ENCODE results near the gene GPHN. TPM values are rescaled to one million over a fixed set of nuclear protein-coding genes. Genes with fewer than 3 reads are reported as not detected.

GPHN gene
- total RNA-seq, 1 donor from 2014 or later: 11.8 TPM

- no peak for FAIRE-seq
- no peak overlapping the region for H3K4me3 ChIP-seq (ENCODE audit: low read depth, low read length)
- no peak for TF ChIP-seq CTCF (IDR thresholded peaks at IDR 0.05; ENCODE audit: insufficient read depth, low read length, severe bottlenecking)
- no peaks in the 10 kb centered on the region for H3K36me3 ChIP-seq (ENCODE audit: control insufficient read depth, insufficient read depth, low read length)
- no peaks in the 10 kb centered on the region for H3K27me3 ChIP-seq (ENCODE audit: control insufficient read depth, insufficient read depth, low read length)
- DNase-seq (ENCODE audit: low read depth): no peak
Observed at GRCh38 chr14:67172056-67172455, 664.1 kb downstream of the GPHN start.

- Histone ChIP-seq H3K4me3 (ENCODE audit: low read depth, low read length) (no peak overlapping the region), H3K36me3 (ENCODE audit: control insufficient read depth, insufficient read depth, low read length) (no peaks in the 10 kb centered on the region), H3K27me3 (ENCODE audit: control insufficient read depth, insufficient read depth, low read length) (no peaks in the 10 kb centered on the region)
- TF ChIP-seq CTCF (IDR thresholded peaks at IDR 0.05; ENCODE audit: insufficient read depth, low read length, severe bottlenecking): no peak
- FAIRE-seq: no peak
- no peak for DNase-seq (ENCODE audit: low read depth)
Observed at GRCh38 chr14:67172520-67172919, 664.6 kb downstream of the GPHN start.

GRCh38 chr14:67173719-67174118 is 665.8 kb downstream of the GPHN start:
- no peak for FAIRE-seq
- H3K27me3 ChIP-seq (ENCODE audit: control insufficient read depth, insufficient read depth, low read length): no peaks in the 10 kb centered on the region
- no peak for TF ChIP-seq CTCF (IDR thresholded peaks at IDR 0.05; ENCODE audit: insufficient read depth, low read length, severe bottlenecking)

DNA sequence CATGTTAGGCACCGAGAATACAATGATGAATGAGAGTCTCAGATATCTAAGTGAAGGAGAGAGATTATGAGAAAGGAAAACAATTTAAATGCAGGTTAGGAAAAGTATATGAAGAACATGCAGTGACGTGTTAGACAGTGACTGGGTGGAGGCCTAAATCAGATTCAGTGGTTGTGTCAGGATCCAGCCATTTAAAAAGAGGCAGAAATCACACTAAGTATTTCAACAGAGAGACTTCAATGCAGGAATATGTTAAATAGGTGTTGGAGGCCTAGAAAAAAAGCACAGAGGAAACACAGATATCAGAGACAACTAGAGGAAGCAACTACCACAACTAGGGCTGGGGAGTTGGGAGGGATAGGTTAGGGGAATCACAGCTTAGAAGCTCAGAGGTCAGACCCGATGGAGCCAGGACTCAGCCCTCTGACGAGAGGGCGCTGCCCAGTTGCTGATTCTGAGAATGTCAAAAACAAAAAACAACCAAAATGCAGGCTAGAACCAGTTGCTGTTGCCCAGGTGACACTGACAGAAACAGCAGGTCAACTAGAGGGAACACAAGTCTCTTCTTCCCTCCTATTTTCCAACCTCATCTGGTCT is 678.3 kb downstream of the GPHN start:
- H3K4me3 ChIP-seq (ENCODE audit: low read depth, low read length): no peak overlapping the region
- no peak for TF ChIP-seq CTCF (IDR thresholded peaks at IDR 0.05; ENCODE audit: insufficient read depth, low read length, severe bottlenecking)
- no peaks in the 10 kb centered on the region for H3K27me3 ChIP-seq (ENCODE audit: control insufficient read depth, insufficient read depth, low read length)
- no peaks in the 10 kb centered on the region for H3K36me3 ChIP-seq (ENCODE audit: control insufficient read depth, insufficient read depth, low read length)
- DNase-seq (ENCODE audit: low read depth) (peak; percentile 42), FAIRE-seq (no peak)

More at GRCh38 chr14:67173719-67174118, 665.8 kb downstream of the GPHN start:
- no peak for DNase-seq (ENCODE audit: low read depth)
- Histone ChIP-seq H3K4me3 (ENCODE audit: low read depth, low read length) (no peak overlapping the region), H3K36me3 (ENCODE audit: control insufficient read depth, insufficient read depth, low read length) (no peaks in the 10 kb centered on the region)

- Histone ChIP-seq H3K27me3 (ENCODE audit: control insufficient read depth, insufficient read depth, low read length) (no peaks in the 10 kb centered on the region), H3K36me3 (ENCODE audit: control insufficient read depth, insufficient read depth, low read length) (no peaks in the 10 kb centered on the region), H3K4me3 (ENCODE audit: low read depth, low read length) (no peak overlapping the region)
- DNase-seq (ENCODE audit: low read depth) (peak; percentile 87), FAIRE-seq (no peak)
- TF ChIP-seq CTCF (IDR thresholded peaks at IDR 0.05; ENCODE audit: insufficient read depth, low read length, severe bottlenecking): no peak
Observed at GRCh38 chr14:67186789-67187584, 679.0 kb downstream of the GPHN start.
